Endothelial cell (in vitro differentiated cells): ENCODE data around the gene ABCG1. TPM values are rescaled to one million over a fixed set of nuclear protein-coding genes. Genes with fewer than 3 reads are reported as not detected.

Experiments used
- DNase-seq: peaks from one replicate; pipeline ENCODE4 v3.0.0; 2021; ENCODE audit warnings: low spot score
- H3K27ac Mint-ChIP-seq: one replicate; pipeline ENCODE4 v1.8.0; 2021; ENCODE audit warnings: mixed read lengths, inconsistent platforms; ENCODE audit not compliant: unreplicated experiment
- H3K27me3 Mint-ChIP-seq: one replicate; pipeline ENCODE4 v1.8.0; 2021; ENCODE audit warnings: mild to moderate bottlenecking, moderate library complexity, mixed read lengths, inconsistent platforms; ENCODE audit not compliant: unreplicated experiment
- H3K36me3 Mint-ChIP-seq: one replicate; pipeline ENCODE4 v1.8.0; 2021; ENCODE audit warnings: mild to moderate bottlenecking, low read depth, mixed read lengths, inconsistent platforms; ENCODE audit not compliant: unreplicated experiment
- H3K4me1 Mint-ChIP-seq: one replicate; pipeline ENCODE4 v1.8.0; 2021; ENCODE audit warnings: mild to moderate bottlenecking, mixed read lengths, inconsistent platforms; ENCODE audit not compliant: unreplicated experiment
- H3K4me3 Mint-ChIP-seq: one replicate; pipeline ENCODE4 v1.8.0; 2021; ENCODE audit warnings: mild to moderate bottlenecking, mixed read lengths, inconsistent platforms; ENCODE audit not compliant: unreplicated experiment
- H3K9me3 Mint-ChIP-seq: one replicate; pipeline ENCODE4 v1.8.0; 2021; ENCODE audit warnings: mixed read lengths, inconsistent platforms; ENCODE audit not compliant: unreplicated experiment
- CTCF ChIP-seq: fragments of 200-600 bp; sonication (generic); IDR thresholded peaks from one replicate; pipeline ENCODE4 v1.5.0; 2021; ENCODE audit warnings: antibody characterized with exemption; ENCODE audit not compliant: unreplicated experiment
- total RNA-seq: library from RNA; stranded (reverse); fragmentation: NEBNext Ultra II Directional; extraction: Animal tissue kit (Norgen Biotek cat#: 25700); gene quantifications from one replicate; pipeline ENCODE4 v1.2.1, GENCODE V29; 2021; ENCODE audit not compliant: unreplicated experiment

ABCG1 gene
- total RNA-seq, 1 donor from 2014 or later = 48.9 TPM

GRCh38 chr21:42314616-42315295, 95.8 kb downstream of the ABCG1 start:
- Mint-ChIP-seq H3K27me3 (peaks cover 5% of the 10 kb centered on the region), H3K27ac (no peak overlapping the region), H3K36me3 (no peaks in the 10 kb centered on the region), H3K9me3 (no peaks in the 10 kb centered on the region), H3K4me3 (no peak overlapping the region), H3K4me1 (peaks cover 5% of the 10 kb centered on the region)
- DNase-seq = no peak
- no peak for TF ChIP-seq CTCF

GRCh38 chr21:42315296-42315891, 96.5 kb downstream of the ABCG1 start, which contains the start of gene TFF3:
TSS of gene TFF3 (minus strand) at chr21:42315409. CDS start at chr21:42315374, 35 bp downstream.
- Mint-ChIP-seq H3K36me3 (no peaks in the 10 kb centered on the region), H3K4me3 (no peak within 1 kb of the TSS), H3K9me3 (no peaks in the 10 kb centered on the region), H3K27me3 (peaks cover 5% of the 10 kb centered on the region), H3K27ac (no peak within 1 kb of the TSS), H3K4me1 (peaks cover 5% of the 10 kb centered on the region)
- no peak for TF ChIP-seq CTCF
- no peak for DNase-seq

- TF ChIP-seq CTCF = no peak
- H3K27ac Mint-ChIP-seq = no peak overlapping the region
- DNase-seq = no peak
- H3K27me3 Mint-ChIP-seq = peaks cover 5% of the 10 kb centered on the region
- H3K4me1 Mint-ChIP-seq = peaks cover 5% of the 10 kb centered on the region
- no peak overlapping the region for H3K4me3 Mint-ChIP-seq
- no peaks in the 10 kb centered on the region for H3K36me3 Mint-ChIP-seq
- H3K9me3 Mint-ChIP-seq = no peaks in the 10 kb centered on the region
These were observed 98.0 kb downstream of the ABCG1 start for GRCh38 chr21:42316891-42317290.

- Mint-ChIP-seq H3K9me3 (no peaks in the 10 kb centered on the region), H3K4me1 (peaks cover 5% of the 10 kb centered on the region), H3K27ac (no peak overlapping the region), H3K27me3 (peaks cover 5% of the 10 kb centered on the region), H3K4me3 (no peak overlapping the region), H3K36me3 (no peaks in the 10 kb centered on the region)
- DNase-seq = no peak
- TF ChIP-seq CTCF = no peak
These were observed 98.4 kb downstream of the ABCG1 start for GRCh38 chr21:42317341-42317741.
